ENCODE data around the gene BTBD8.

DNA sequence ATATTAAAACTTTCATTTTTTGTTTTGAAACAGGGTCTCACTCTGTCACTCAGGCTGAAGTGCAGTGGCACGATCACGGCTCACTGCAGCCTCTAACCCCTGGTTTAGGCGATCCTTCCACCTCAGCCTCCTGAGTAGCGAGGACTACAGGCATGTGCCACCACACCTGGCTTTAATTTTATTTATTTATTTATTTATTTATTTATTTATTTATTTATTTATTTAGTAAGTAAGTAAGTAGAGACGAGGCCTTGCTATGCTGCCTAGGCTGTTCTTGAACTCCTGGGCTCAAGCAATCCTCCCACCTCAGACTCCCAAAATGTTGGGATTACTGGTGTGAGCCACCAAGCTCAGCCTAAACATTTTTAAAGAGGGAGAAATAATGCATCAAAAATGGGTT lies 3.8 kb upstream of the BTBD8 start:
- no peak for TF ChIP-seq CTCF (IDR thresholded peaks at IDR 0.05)
- no peak for TF ChIP-seq EP300 (IDR thresholded peaks at IDR 0.05)

Data from sigmoid colon (tissue), 4 donors.